Pancreas (tissue), 10 donors: Measurements from ENCODE around the gene SREBF1. TPM values are rescaled to one million over a fixed set of nuclear protein-coding genes. Genes with fewer than 3 reads are reported as not detected.
A peak's percentile ranks its signal among the peaks of the same experiment; 100 is the strongest.

Experiments used
- ATAC-seq, 4 donors: fragments of 200-7000 bp; cut with Tn5 transposase; one replicate each; pipeline versions ENCODE4 v1.8.0 to v1.9.1; 2020; ENCODE audit warnings: mild to moderate bottlenecking in 4 of 4, moderate library complexity in 4 of 4
- DNase-seq, 6 donors: peaks; one replicate each; pipeline ENCODE4 v3.0.0-alpha.2; 2020
- FAIRE-seq: peaks from 2 replicates; lab custom pipeline; 2012; peaks lifted over from hg19 to GRCh38; lab: Jason Lieb, UNC
- H3K27ac ChIP-seq, 4 donors: fragments of 200-600 bp; sonication (generic); 1 replicate in 3 of 4; 2 replicates in 1 of 4; pipeline versions ENCODE4 v1.5.0 to v1.8.0; 2020
- H3K27me3 ChIP-seq, 4 donors: fragments of 200-600 bp; one replicate each; pipeline ENCODE4 v1.8.0; 2021
- H3K36me3 ChIP-seq, 3 donors: fragments of 200-600 bp; sonication (generic) in 1 of 3; one replicate each; pipeline versions ENCODE4 v1.5.0 to v1.8.0; 2020 to 2021
- H3K4me1 ChIP-seq, 3 donors: fragments of 200-600 bp; one replicate each; pipeline ENCODE4 v1.8.0; 2021
- H3K4me3 ChIP-seq, 4 donors: fragments of 200-600 bp; sonication (generic) in 2 of 4; one replicate each; pipeline versions ENCODE4 v1.5.0 to v1.8.0; 2020 to 2021
- H3K9me3 ChIP-seq, 4 donors: fragments of 200-600 bp; one replicate each; pipeline ENCODE4 v1.8.0; 2021
- WGBS, 2 donors: extraction: QIAGEN DNeasy Blood & Tissue Kit; methylation state at CpG; one replicate each; pipeline ENCODE4 v1.1.7; 2013; 5-methylcytosine and 5-hydroxymethylcytosine counted together
- intact Hi-C, 3 donors: fragments of 100-400 bp; cut with DNase I; formaldehyde crosslinking; loops; one replicate each; pipeline versions ENCODE4 v1.11.1 to v1.14.2; 2022
- polyA plus RNA-seq, 2 donors: library from polyadenylated mRNA; stranded (reverse); fragments of 200-250 nt; gene quantifications; one replicate each; pipeline ENCODE4 v1.2.3, GENCODE V29; 2013
- total RNA-seq, 6 donors: library from RNA; stranded (reverse); fragmentation: NEBNext Ultra II Directional in 4 of 6; extraction: Animal tissue kit (Norgen Biotek cat#: 25700) in 4 of 6; gene quantifications; one replicate each; pipeline versions ENCODE4 v1.2.1 to v1.2.4, GENCODE V29; 2021 to 2023
- TF ChIP-seq, protein P1 (sequence below), 4 donors: fragments of 200-600 bp; sonication (generic) in 3 of 4; IDR thresholded peaks; one replicate each; pipeline versions ENCODE4 v1.5.0 to v1.8.0; 2021; ENCODE audit warnings: antibody characterized with exemption in 4 of 4
- donor health status: healthy with polysubstance abuse.
- donor health status: DM: no; HTN: no; CAD: no; lungs with moderate emphysema.
- donor health status: DM: no; HTN: no; CAD: no.
- donor health status: control.
- donor health status: control.
- donor health status: Bipolar disorder and iron deficiency.
- donor health status: DM: yes; HTN: yes; CAD: no.
- donor health status: DM: no; HTN: no; CAD: no.
- donor health status: DM: no; HTN: no; CAD: no.
- donor health status: DM: yes; HTN: yes; CAD: no.

Gene SREBF1
- total and polyA plus RNA-seq, 8 donors, result 12.0 to 77.5 (median 32.3) TPM

DNA sequence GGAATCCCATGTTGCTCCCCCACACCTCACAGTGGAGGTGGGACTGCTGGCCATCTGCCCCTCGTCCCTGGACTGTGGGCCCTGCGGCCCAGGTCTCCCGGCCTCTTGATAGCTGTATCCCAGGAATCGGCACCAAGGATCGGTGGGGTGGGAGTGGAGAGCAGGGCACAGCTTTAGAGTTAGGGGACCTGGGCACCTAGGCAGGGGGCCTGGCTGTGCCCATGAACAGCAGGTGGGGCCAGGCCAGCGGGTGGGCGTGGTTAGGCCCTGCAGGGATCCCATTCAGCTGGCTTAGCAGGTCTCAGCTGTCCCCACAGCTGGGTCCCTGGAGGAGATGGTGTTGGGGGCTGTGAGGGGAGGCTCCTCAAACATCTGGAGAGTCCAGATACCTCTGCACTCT lies 49.2 kb downstream of the SREBF1 start:
- H3K27ac ChIP-seq, result no peak overlapping the region
- H3K36me3 ChIP-seq, result no peaks in the 10 kb centered on the region
- H3K27me3 ChIP-seq, result no peaks in the 10 kb centered on the region
- 94 to 95% methylated on average over 7 of the region's 7 CpGs for WGBS, 2 donors
- H3K4me1 ChIP-seq, result peaks cover 17 to 34% (median 32%) of the 10 kb centered on the region in 3 donors
- FAIRE-seq (no peak), ATAC-seq (no peak), DNase-seq (peak in 2 of 6 donors; percentile 34 to 66)
- intact Hi-C loops, result no loop called here
- TF ChIP-seq, protein P1, sequence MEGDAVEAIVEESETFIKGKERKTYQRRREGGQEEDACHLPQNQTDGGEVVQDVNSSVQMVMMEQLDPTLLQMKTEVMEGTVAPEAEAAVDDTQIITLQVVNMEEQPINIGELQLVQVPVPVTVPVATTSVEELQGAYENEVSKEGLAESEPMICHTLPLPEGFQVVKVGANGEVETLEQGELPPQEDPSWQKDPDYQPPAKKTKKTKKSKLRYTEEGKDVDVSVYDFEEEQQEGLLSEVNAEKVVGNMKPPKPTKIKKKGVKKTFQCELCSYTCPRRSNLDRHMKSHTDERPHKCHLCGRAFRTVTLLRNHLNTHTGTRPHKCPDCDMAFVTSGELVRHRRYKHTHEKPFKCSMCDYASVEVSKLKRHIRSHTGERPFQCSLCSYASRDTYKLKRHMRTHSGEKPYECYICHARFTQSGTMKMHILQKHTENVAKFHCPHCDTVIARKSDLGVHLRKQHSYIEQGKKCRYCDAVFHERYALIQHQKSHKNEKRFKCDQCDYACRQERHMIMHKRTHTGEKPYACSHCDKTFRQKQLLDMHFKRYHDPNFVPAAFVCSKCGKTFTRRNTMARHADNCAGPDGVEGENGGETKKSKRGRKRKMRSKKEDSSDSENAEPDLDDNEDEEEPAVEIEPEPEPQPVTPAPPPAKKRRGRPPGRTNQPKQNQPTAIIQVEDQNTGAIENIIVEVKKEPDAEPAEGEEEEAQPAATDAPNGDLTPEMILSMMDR (IDR thresholded peaks at IDR 0.05), result no peak
- no peak overlapping the region for H3K4me3 ChIP-seq
- H3K9me3 ChIP-seq, result no peaks in the 10 kb centered on the region

DNA sequence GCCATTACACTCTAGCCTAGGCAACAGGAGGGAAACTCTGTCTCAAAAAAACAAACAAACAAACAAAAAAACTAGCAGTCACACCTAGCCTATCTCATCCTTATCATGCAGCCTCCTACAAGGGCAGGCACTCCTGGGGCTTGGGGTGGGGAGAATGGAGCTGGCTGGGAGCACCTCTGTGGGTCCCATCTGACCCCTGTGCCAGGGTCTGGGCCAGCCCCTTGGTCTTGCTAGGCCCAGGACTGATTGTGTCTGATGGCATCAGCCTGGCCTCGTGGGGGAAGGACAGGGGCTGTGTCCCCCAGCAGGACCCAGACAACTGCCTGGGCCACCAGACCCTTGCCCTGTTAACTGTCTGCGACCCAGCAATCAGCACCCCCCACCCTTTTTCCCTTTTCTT lies 49.8 kb downstream of the SREBF1 start:
- Histone ChIP-seq H3K4me1 (peaks cover 17 to 34% (median 32%) of the 10 kb centered on the region in 3 donors), H3K27ac (peak overlapping the region in 2 of 4 donors; percentile 39 to 52), H3K4me3 (no peak overlapping the region), H3K27me3 (no peaks in the 10 kb centered on the region), H3K36me3 (no peaks in the 10 kb centered on the region), H3K9me3 (no peaks in the 10 kb centered on the region)
- ATAC-seq, result no peak
- TF ChIP-seq, protein P1 (IDR thresholded peaks at IDR 0.05), result no peak
- WGBS, 2 donors, result 80 to 81% methylated on average over 2 of the region's 2 CpGs
- intact Hi-C loops, result no loop called here
- no peak for FAIRE-seq
- no peak for DNase-seq

DNA sequence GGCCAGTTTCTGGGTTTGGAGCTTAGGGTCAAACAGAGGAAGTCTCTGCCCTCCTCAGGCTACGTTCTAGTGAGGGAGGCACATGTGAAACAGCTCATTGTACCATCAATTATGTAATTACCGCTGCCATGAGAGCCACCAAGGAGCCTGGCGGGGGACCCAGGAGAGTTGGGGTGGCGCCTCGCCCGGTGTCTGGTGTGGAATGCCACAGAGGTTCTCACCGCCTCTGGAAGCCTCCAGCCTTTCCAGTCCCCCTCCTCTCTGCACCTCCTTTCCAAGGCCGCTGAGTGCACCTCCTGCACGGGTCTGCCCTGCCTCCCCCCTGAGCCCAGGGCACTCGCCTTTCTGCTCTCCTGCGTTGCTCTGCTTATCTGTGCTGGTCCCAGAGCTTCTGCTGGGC lies 51.4 kb downstream of the SREBF1 start:
- no peaks in the 10 kb centered on the region for H3K27me3 ChIP-seq
- DNase-seq (peak in 5 of 6 donors; percentile 45 to 74 (median 56)), ATAC-seq (peak; percentile 2 to 34 (median 7)), FAIRE-seq (no peak)
- H3K36me3 ChIP-seq, result no peaks in the 10 kb centered on the region
- H3K4me3 ChIP-seq, result no peak overlapping the region
- TF ChIP-seq, protein P1 (IDR thresholded peaks at IDR 0.05), result no peak
- H3K9me3 ChIP-seq, result no peaks in the 10 kb centered on the region
- H3K27ac ChIP-seq, result peak overlapping the region; percentile 26 to 52 (median 39)
- peaks cover 17 to 34% (median 34%) of the 10 kb centered on the region in 3 donors for H3K4me1 ChIP-seq
- intact Hi-C loops, result no loop called here
- WGBS, 2 donors, result 25 to 35% methylated on average over 10 to 11 of the region's 11 CpGs

DNA sequence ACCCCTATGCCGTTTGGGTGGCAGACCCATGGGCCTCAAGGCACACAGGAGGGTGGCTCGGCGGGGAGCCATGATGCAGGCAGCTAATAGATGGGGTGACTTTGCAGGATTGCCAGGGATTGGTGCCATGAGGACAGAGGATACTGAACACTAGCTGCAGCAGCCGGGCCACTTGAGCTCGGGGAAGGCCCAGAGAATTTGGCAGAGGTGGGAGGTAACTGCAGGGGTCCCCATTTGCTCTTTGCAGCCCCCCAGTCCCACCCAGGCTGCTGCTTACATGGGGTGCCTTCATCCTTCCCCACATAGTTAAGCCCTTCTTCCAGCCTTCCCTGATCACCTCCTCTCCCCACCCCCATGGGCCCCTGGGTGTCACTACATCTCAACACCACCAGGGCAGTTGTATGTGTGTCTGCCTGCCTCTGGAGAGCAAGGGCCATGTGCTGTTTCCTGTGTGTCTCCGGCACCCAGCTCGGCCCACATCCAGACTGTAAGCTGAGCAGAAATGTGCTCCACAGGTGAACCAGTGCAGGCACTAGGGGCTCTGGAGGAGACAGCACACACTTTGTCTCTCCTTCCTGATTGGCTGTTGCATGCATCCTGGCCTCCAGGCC lies 52.0 kb downstream of the SREBF1 start:
- ATAC-seq (no peak), DNase-seq (peak in 2 of 6 donors; percentile 36 to 62), FAIRE-seq (no peak)
- no peaks in the 10 kb centered on the region for H3K9me3 ChIP-seq
- 56 to 60% methylated on average over 7 of the region's 7 CpGs for WGBS, 2 donors
- H3K4me1 ChIP-seq, result peaks cover 17 to 34% (median 34%) of the 10 kb centered on the region in 3 donors
- peak overlapping the region in 3 of 4 donors; percentile 26 to 66 (median 56) for H3K27ac ChIP-seq
- H3K36me3 ChIP-seq, result no peaks in the 10 kb centered on the region
- H3K27me3 ChIP-seq, result no peaks in the 10 kb centered on the region
- no peak overlapping the region for H3K4me3 ChIP-seq
- TF ChIP-seq, protein P1 (IDR thresholded peaks at IDR 0.05), result no peak
- intact Hi-C loops, result no loop called here
